B cell (primary cell): Measurements from ENCODE around the gene MAN2A2. TPM values are rescaled to one million over a fixed set of nuclear protein-coding genes. Genes with fewer than 3 reads are reported as not detected.

Experiments
- ATAC-seq: fragments of 200-7000 bp; cut with Tn5 transposase; one replicate; pipeline ENCODE4 v1.10.0; 2021; ENCODE audit warnings: low read depth, mild to moderate bottlenecking, moderate number of reproducible peaks, moderate library complexity
- CTCF ChIA-PET: fragments of 350-600 bp; sonication (Branson Sonifier 250); formaldehyde crosslinking; loops from one replicate; lab custom pipeline; 2021; ENCODE audit warnings: antibody characterized with exemption, inconsistent platforms; lab: Charles Lee
- POLR2A ChIA-PET: fragments of 350-600 bp; sonication (Branson Sonifier 250); formaldehyde crosslinking; loops from one replicate; lab custom pipeline; 2021; ENCODE audit warnings: antibody characterized with exemption; lab: Charles Lee
- DNase-seq: peaks from one replicate; pipeline ENCODE4 v3.0.0; 2013
- H2AFZ ChIP-seq: 2 replicates; pipeline ENCODE4 v1.6.1; 2012; ENCODE audit warnings: mild to moderate bottlenecking, low read depth, low read length; ENCODE audit not compliant: insufficient read depth, poor library complexity, severe bottlenecking
- H3K27ac ChIP-seq, 2 donors: 1 replicate in 1 of 2; 2 replicates in 1 of 2; pipeline ENCODE4 v1.5.1; 2012 to 2013; ENCODE audit warnings: low read length in 2 of 2, mild to moderate bottlenecking in 2 of 2, moderate library complexity in 1 of 2
- H3K27me3 ChIP-seq, 4 experiments: fragments of 200-600 bp in 1 of 4; sonication (generic) in 1 of 4; replicated peaks in 1 of 4; 1 replicate in 2 of 4; 2 replicates in 2 of 4; pipeline versions ENCODE4 v1.6.1 to v1.7.0; 2013 to 2016; ENCODE audit warnings: low read length in 3 of 4, mild to moderate bottlenecking in 2 of 4, mixed read lengths in 1 of 4, moderate library complexity in 1 of 4; ENCODE audit not compliant: insufficient read depth in 4 of 4, control insufficient read depth in 3 of 4; ENCODE audit errors: control extremely low read depth in 1 of 4
- H3K36me3 ChIP-seq, 2 experiments: replicated peaks in 1 of 2; 1 replicate in 1 of 2; 2 replicates in 1 of 2; pipeline versions ENCODE4 v1.6.1 to v1.7.1; 2013; ENCODE audit warnings: low read length in 1 of 2; ENCODE audit not compliant: insufficient read depth in 2 of 2, control insufficient read depth in 1 of 2; ENCODE audit errors: control extremely low read depth in 1 of 2, extremely low read depth in 1 of 2
- H3K4me1 ChIP-seq, 2 donors: fragments of 200-600 bp in 1 of 2; sonication (generic) in 1 of 2; 1 replicate in 1 of 2; 2 replicates in 1 of 2; pipeline versions ENCODE4 v1.5.1 to v1.6.1; 2013 to 2017; ENCODE audit warnings: low read length in 2 of 2; ENCODE audit not compliant: control insufficient read depth in 2 of 2, insufficient read depth in 2 of 2
- H3K4me2 ChIP-seq: replicated peaks from 2 replicates; pipeline ENCODE3; 2012; ENCODE audit warnings: mild to moderate bottlenecking, low read depth, low read length; ENCODE audit not compliant: poor library complexity, severe bottlenecking
- H3K4me3 ChIP-seq, 5 experiments: fragments of 200-600 bp in 1 of 5; sonication (generic) in 1 of 5; 1 replicate in 3 of 5; 2 replicates in 2 of 5; pipeline versions ENCODE4 v1.5.1 to v1.7.0; 2011 to 2016; ENCODE audit warnings: low read length in 4 of 5, mild to moderate bottlenecking in 4 of 5, low read depth in 2 of 5, control low read depth in 1 of 5, moderate library complexity in 1 of 5; ENCODE audit not compliant: insufficient read depth in 1 of 5; ENCODE audit errors: control extremely low read depth in 1 of 5, extremely low read depth in 1 of 5
- H3K79me2 ChIP-seq: fragments of 200-600 bp; sonication (generic); one replicate; pipeline ENCODE4 v1.6.0; 2016; ENCODE audit warnings: low read length; ENCODE audit not compliant: control insufficient read depth, insufficient read depth
- H3K9ac ChIP-seq: fragments of 200-600 bp; sonication (generic); 2 replicates; pipeline ENCODE4 v1.6.1; 2017; ENCODE audit warnings: mild to moderate bottlenecking, low read length, moderate library complexity
- H3K9me3 ChIP-seq, 3 donors: one replicate each; pipeline versions ENCODE4 v1.6.1 to v1.7.1; 2013; ENCODE audit warnings: low read length in 2 of 3; ENCODE audit not compliant: control insufficient read depth in 2 of 3, insufficient read depth in 1 of 3; ENCODE audit errors: control extremely low read depth in 1 of 3
- H4K20me1 ChIP-seq: 2 replicates; pipeline ENCODE4 v1.6.0; 2012; ENCODE audit warnings: mild to moderate bottlenecking, low read length; ENCODE audit not compliant: insufficient read depth, control insufficient read depth, poor library complexity, severe bottlenecking
- H3K27ac Mint-ChIP-seq: one replicate; pipeline ENCODE4 v1.8.0; 2021; ENCODE audit warnings: mixed read lengths
- H3K27me3 Mint-ChIP-seq: one replicate; pipeline ENCODE4 v1.8.0; 2021; ENCODE audit warnings: mixed read lengths
- H3K4me1 Mint-ChIP-seq: one replicate; pipeline ENCODE4 v1.8.0; 2021; ENCODE audit warnings: mixed read lengths
- H3K4me3 Mint-ChIP-seq: one replicate; pipeline ENCODE4 v1.8.0; 2021; ENCODE audit warnings: mixed read lengths
- H3K9me3 Mint-ChIP-seq: one replicate; pipeline ENCODE4 v1.8.0; 2022; ENCODE audit warnings: mixed read lengths; ENCODE audit not compliant: insufficient read depth
- CTCF ChIP-seq: fragments of 200-600 bp; IDR thresholded peaks from one replicate; pipeline ENCODE4 v1.8.0; 2022; ENCODE audit warnings: antibody characterized with exemption, mild to moderate bottlenecking
- EZH2 ChIP-seq: IDR thresholded peaks from 2 replicates; pipeline ENCODE4 v1.6.1; 2012; ENCODE audit warnings: borderline replicate concordance, low read depth, mild to moderate bottlenecking, moderate library complexity, low read length; ENCODE audit not compliant: insufficient read depth, poor library complexity, severe bottlenecking
- WGBS: methylation state at CpG from one replicate; pipeline ENCODE4 v1.1.5; 2013; ENCODE audit warnings: missing lambda C conversion rate; ENCODE audit not compliant: insufficient coverage; 5-methylcytosine and 5-hydroxymethylcytosine counted together
- intact Hi-C: fragments of 100-400 bp; cut with micrococcal nuclease; formaldehyde crosslinking; loops from one replicate; pipeline ENCODE4 v1.10.0; 2022
- polyA plus RNA-seq: library from polyadenylated mRNA; depleted of rRNA; stranded (reverse); fragments of >200 nt; gene quantifications from 2 replicates; pipeline ENCODE4 v1.2.3, GENCODE V29; 2012
- total RNA-seq, 2 donors: library from RNA; stranded (reverse); fragments of 120-200 nt in 1 of 2; gene quantifications; 1 replicate in 1 of 2; 2 replicates in 1 of 2; pipeline versions ENCODE4 v1.2.3 to v1.2.4, GENCODE V29; 2013 to 2022

MAN2A2 gene
- total and polyA plus RNA-seq, 2 donors (not counting 1 experiment from before 2014, with no cell fraction given) = 180 to 234 TPM

GRCh38 chr15:90906181-90906849 lies 3.2 kb downstream of the MAN2A2 start:
- H3K36me3 ChIP-seq = peaks cover 0 to 57% of the 10 kb centered on the region in 2 experiments
- H3K79me2 ChIP-seq = peaks cover 3% of the 10 kb centered on the region
- no peak overlapping the region for H3K4me2 ChIP-seq
- H3K9ac ChIP-seq = no peak overlapping the region
- H3K27me3 ChIP-seq = no peaks in the 10 kb centered on the region
- no peak overlapping the region for H3K4me3 ChIP-seq
- Mint-ChIP-seq H3K27ac (no peak overlapping the region), H3K27me3 (no peaks in the 10 kb centered on the region), H3K4me1 (peaks cover 19% of the 10 kb centered on the region), H3K4me3 (no peak overlapping the region), H3K9me3 (no peaks in the 10 kb centered on the region)
- POLR2A ChIA-PET = no interaction called here
- H3K27ac ChIP-seq = no peak overlapping the region
- no peak for TF ChIP-seq CTCF
- no peak for TF ChIP-seq EZH2
- no peaks in the 10 kb centered on the region for H3K9me3 ChIP-seq
- H4K20me1 ChIP-seq = peaks cover 13% of the 10 kb centered on the region
- WGBS = 97% methylated on average over 11 of the region's 11 CpGs
- peaks cover 13 to 19% of the 10 kb centered on the region in 2 donors for H3K4me1 ChIP-seq
- ATAC-seq (no peak), DNase-seq (no peak)
- intact Hi-C loops = no loop called here
- CTCF ChIA-PET = interaction anchor here (1.2 to 14.4 kb wide), 3 partner anchors 21 to 88 kb away, joined by 3 to 260 read pairs (median 45); partner anchors contain the start of genes FES, HDDC3 and UNC45A
- no peak overlapping the region for H2AFZ ChIP-seq

GRCh38 chr15:90907051-90907660 lies 4.1 kb downstream of the MAN2A2 start:
- H3K27ac ChIP-seq = no peak overlapping the region
- no peak for TF ChIP-seq CTCF
- TF ChIP-seq EZH2 = no peak
- H2AFZ ChIP-seq = no peak overlapping the region
- peaks cover 13% of the 10 kb centered on the region for H4K20me1 ChIP-seq
- ChIA-PET CTCF (interaction anchor here (14.4 kb wide), 1 partner anchor 26 kb away, joined by 260 read pairs; the partner anchor contains the start of genes HDDC3 and UNC45A), POLR2A (interaction anchor here (0.5 kb wide), 1 partner anchor 62 kb away, joined by 3 read pairs; no protein-coding TSS in a partner anchor)
- no peak overlapping the region for H3K4me2 ChIP-seq
- Mint-ChIP-seq H3K27ac (no peak overlapping the region), H3K4me1 (peaks cover 11% of the 10 kb centered on the region), H3K27me3 (no peaks in the 10 kb centered on the region), H3K4me3 (no peak overlapping the region), H3K9me3 (no peaks in the 10 kb centered on the region)
- peaks cover 0 to 66% of the 10 kb centered on the region in 2 experiments for H3K36me3 ChIP-seq
- DNase-seq (no peak), ATAC-seq (no peak)
- H3K79me2 ChIP-seq = peaks cover 3% of the 10 kb centered on the region
- H3K9me3 ChIP-seq = no peaks in the 10 kb centered on the region
- no peak overlapping the region for H3K9ac ChIP-seq
- WGBS = 97% methylated on average over 15 of the region's 15 CpGs
- H3K4me3 ChIP-seq = no peak overlapping the region
- intact Hi-C loops = no loop called here
- H3K4me1 ChIP-seq = peaks cover 6 to 11% of the 10 kb centered on the region in 2 donors
- no peaks in the 10 kb centered on the region for H3K27me3 ChIP-seq
